EH (cell line): ENCODE data around the gene SLC5A12.
"Not testable (repeated sequence)": the region's sequence is repeated elsewhere in the genome, so short reads cannot be mapped to it uniquely, and the experiment has no call there.

Experiments
- DNase-seq: peaks from one replicate; pipeline ENCODE4 v3.0.0-alpha.2; 2015; ENCODE audit warnings: low read depth

The SLC5A12 gene

GRCh38 chr11:26655287-26655686 is 66.6 kb downstream of the SLC5A12 start:
- DNase-seq, result no peak

- DNase-seq, result no peak
These were observed 69.9 kb downstream of the SLC5A12 start for GRCh38 chr11:26651916-26652315.

GRCh38 chr11:26649884-26650283 is 72.0 kb downstream of the SLC5A12 start:
- DNase-seq, result peak; percentile 65

DNA sequence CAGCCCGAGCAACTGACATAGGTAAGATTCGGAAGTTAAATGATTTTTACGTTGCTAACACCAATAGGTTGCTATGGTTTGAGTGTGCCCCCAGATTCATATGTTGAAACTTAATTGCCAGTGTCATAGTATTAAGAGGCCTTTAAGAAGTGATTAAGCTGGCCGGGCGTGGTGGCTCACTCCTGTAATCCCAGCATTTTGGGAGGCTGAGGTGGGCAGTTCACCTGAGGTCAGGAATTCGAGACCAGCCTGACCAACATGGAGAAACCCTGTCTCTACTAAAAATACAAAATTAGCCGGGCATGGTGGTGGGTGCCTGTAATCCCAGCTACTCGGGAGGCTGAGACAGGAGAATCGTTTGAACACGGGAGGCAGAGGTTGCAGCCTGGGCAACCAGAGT is 78.5 kb downstream of the SLC5A12 start:
- DNase-seq, result not testable (repeated sequence)

DNA sequence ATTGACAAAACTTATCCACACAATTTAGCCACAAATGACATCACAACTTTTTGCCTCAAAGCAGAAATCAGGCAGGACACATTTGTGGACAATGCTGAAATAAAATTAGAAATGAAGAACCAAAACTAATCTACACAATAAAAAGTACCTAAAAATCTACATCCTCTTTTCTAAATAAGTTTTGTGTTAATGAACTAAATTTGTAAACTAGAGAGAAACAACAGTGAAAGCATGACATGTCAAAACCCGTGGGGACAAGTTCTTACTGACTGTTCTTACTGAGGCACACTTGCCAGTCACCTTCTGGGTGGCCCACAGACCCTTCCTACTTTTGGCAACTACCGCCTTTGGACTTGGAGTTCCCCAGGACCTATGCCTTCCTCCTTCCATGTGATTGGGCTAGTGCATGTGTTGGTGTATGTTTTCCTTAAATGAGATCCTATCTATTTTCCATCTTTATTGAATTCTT is 89.1 kb downstream of the SLC5A12 start:
- no peak for DNase-seq

DNA sequence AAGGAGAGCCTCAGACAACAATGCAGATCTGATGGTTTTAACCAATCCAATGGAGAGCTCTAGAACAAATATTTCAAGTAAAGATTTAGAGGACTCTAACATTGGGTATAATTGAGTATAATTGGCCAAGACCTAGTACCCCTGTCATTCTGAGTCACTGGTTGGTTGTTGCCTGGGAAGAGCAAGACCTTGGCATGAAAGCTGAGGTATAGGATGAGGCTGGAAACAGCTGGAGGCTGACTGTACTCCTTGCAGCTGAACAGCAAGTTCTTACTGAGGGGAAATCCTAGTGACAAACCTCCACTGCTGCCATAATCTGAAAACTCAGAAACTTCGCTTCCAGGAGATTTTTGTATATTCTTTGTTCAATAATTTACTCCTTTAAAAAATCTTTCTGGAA is 95.5 kb downstream of the SLC5A12 start:
- DNase-seq, result no peak

GRCh38 chr11:26623076-26623659 is 98.7 kb downstream of the SLC5A12 start:
- peak; percentile 8 for DNase-seq

DNA sequence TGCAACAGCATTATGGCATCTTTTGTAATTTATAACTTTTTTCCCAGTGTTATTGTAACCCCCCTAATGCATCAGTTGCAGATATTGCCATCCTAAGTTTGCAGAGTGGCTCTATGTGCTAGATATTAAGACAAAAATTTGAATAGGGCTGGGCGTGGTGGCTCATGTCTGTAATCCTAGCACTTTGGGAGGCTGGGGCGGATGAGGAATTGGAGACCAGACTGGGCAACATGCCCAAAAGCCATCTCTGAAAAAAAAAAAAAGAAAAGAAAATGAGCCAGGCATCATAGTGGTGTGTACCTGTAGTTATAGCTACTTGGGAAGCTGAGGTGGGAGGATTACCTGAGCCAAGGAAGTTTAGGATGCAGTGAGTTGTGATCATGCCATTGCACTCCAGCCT is 99.7 kb downstream of the SLC5A12 start:
- no peak for DNase-seq

- DNase-seq, result peak; percentile 75
These were observed 100.7 kb downstream of the SLC5A12 start for GRCh38 chr11:26621132-26621531.

DNA sequence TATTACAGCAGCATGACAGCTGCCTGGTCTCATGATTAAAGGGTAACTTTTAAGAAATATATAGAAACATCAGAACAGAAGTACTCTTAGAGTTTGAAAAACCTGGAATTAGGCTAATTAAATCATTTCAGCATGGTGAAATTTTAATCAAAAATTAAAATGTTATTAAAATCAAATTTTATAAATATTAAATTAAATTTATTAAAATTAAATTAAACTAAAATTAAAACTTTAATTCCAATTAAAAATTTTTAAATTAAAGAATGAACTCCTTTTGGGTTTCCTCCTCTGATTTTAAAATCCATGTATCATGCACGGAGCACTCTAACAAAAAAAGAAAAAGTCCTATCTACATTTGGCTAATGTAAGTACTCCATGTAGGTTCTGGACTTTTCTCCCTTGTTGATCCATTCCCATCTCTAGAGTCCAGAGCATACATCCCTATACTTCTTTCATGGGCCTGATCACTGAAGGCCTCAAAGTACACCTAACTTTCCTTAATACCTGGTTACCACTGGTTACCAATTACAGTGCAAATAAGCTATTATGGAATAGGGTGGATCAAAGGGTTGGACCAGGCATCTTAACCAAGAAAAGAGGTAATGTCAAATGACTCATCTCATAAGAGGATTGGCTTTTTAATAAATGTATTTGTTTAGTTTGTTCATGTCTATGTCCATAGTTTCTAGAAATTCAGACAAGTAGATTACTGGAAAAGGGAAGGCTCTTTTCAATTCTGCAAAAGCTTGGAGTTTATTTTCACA is 101.4 kb downstream of the SLC5A12 start:
- DNase-seq, result no peak

- DNase-seq, result no peak
These were observed 103.4 kb downstream of the SLC5A12 start for GRCh38 chr11:26618441-26618840.
